ENCODE measurements around the gene C2CD3.

The C2CD3 gene

DNA sequence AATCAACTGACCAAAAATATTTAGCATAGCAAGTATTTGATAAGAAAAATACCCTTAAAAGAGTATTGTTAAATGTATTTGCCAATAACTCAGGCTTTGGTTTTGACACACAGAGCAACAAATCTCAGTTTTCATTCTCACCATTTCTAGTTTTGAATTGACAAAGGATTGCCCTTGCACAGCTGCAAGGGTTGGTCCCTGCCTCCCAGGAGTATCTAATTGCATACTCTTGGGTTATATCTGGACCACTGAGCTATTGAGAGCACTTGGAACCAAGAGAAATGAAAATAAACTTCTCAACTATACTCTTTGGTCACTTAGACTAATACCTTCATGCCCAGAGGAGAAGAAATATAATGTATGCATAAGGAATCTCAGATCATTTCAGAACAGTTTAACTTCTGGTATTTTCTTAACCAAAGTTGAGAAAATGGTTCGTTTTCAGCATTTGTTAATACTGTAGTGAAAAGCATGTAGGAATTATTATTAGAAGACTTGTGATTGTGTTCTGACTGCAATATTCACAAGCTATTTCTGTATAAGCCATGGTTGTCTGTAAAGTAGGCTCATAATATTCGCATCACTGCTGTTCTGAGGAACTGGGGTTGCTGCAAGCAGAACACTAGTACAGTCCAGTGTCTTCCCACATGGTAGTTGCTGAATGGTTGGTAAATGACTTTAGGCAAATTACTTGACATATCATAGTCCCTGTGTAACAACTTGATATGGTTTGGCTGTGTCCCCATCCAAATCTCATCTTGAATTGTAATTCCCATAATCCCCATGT lies 7.9 kb downstream of the C2CD3 start:
- peak; percentile 74 for DNase-seq (ENCODE audit: low read depth)
- no peak overlapping the region for H3K4me3 ChIP-seq (ENCODE audit: low read depth, low read length)
- TF ChIP-seq, protein P1, sequence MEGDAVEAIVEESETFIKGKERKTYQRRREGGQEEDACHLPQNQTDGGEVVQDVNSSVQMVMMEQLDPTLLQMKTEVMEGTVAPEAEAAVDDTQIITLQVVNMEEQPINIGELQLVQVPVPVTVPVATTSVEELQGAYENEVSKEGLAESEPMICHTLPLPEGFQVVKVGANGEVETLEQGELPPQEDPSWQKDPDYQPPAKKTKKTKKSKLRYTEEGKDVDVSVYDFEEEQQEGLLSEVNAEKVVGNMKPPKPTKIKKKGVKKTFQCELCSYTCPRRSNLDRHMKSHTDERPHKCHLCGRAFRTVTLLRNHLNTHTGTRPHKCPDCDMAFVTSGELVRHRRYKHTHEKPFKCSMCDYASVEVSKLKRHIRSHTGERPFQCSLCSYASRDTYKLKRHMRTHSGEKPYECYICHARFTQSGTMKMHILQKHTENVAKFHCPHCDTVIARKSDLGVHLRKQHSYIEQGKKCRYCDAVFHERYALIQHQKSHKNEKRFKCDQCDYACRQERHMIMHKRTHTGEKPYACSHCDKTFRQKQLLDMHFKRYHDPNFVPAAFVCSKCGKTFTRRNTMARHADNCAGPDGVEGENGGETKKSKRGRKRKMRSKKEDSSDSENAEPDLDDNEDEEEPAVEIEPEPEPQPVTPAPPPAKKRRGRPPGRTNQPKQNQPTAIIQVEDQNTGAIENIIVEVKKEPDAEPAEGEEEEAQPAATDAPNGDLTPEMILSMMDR (IDR thresholded peaks at IDR 0.05; ENCODE audit: insufficient read depth, low read depth, low read length, missing control alignments), result no peak

DNA sequence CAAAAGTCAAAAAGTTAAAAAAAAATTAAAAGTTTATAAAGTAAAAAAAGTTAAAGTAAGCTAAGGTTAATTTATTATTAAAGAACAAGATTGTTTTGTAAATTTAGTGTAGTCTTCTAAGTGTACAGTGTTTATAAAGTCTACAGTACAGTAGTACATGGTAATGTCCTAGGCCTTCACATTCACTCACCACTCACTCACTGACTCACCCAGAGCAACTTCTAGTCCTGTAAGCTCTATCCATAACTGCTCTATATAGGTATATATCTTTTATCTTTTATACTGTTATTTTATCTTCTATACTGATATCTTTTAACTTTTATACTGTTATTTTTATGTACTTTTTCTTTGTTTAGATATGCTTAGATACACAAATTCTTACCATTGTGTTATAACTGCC lies 11.2 kb downstream of the C2CD3 start:
- no peak for DNase-seq (ENCODE audit: low read depth)
- H3K4me3 ChIP-seq (ENCODE audit: low read depth, low read length), result no peak overlapping the region
- TF ChIP-seq, protein P1 (IDR thresholded peaks at IDR 0.05; ENCODE audit: insufficient read depth, low read depth, low read length, missing control alignments), result no peak

DNA sequence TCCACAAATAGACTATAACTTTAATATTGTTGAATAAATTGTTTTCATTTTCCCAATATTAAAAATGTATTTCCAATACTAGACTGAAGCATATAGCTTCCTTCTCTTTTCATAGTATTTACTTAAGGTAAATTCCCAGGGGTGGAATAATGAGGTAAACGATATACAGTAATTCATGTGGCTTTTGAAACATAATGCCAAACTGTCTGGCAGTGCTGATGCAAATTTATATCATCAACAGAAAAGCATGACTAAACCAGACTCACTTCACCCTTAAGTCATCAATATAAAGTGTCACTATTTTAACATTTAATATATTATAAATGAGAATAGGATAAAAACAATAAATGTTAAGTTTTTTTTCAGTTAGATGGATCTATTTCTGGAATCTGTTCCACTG lies 13.6 kb downstream of the C2CD3 start:
- no peak overlapping the region for H3K4me3 ChIP-seq (ENCODE audit: low read depth, low read length)
- no peak for DNase-seq (ENCODE audit: low read depth)
- TF ChIP-seq, protein P1 (IDR thresholded peaks at IDR 0.05; ENCODE audit: insufficient read depth, low read depth, low read length, missing control alignments), result no peak

DNA sequence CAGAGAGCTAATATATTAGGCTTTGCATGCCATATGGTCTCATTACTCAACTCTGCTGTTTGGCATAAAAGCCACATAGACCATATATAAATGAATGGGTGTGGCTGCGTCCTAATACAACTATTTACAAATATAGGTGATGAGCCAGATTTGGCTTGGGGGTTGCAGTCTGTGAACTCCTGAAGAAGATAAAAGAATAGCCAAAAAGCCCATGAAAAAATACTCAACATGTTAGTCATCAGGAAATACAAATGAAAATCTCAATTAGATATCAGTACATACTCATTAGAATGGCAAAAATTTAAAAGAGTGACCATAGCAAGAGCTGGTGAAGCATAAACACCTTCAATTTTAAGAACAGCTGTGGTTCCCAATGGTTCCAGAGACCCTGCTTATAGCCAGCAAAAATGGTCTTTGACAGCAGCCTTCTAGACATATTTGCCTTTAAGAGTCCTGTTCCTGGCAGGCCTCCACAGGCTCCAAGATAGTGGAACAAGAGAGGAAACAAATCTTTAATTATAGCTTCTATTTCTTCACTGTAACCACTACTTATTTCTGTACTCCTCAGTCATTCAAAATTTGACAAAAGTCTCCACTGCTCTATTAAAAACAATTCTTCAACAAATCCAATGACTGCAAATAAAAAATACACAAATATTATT lies 16.1 kb downstream of the C2CD3 start:
- DNase-seq (ENCODE audit: low read depth), result no peak
- no peak overlapping the region for H3K4me3 ChIP-seq (ENCODE audit: low read depth, low read length)
- TF ChIP-seq, protein P1 (IDR thresholded peaks at IDR 0.05; ENCODE audit: insufficient read depth, low read depth, low read length, missing control alignments), result no peak

DNA sequence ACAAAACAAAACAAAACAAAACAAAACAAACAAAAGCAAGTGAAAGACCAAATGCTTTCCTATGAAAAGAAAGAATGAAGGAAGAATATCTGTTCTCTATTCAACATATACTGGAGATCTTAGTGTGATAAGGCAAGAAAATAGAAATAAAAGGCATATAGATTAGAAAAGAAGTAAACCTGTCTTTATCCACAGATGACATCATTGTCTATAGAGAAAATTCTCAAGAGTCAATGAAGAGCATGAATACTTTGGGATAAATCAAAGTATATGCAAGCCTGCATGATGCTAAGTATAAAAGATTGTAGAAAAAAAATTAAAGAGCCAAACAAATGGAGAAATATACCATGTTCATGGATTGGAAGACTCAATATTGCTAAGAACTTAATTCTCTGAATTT lies 17.6 kb downstream of the C2CD3 start:
- no peak overlapping the region for H3K4me3 ChIP-seq (ENCODE audit: low read depth, low read length)
- no peak for DNase-seq (ENCODE audit: low read depth)
- TF ChIP-seq, protein P1 (IDR thresholded peaks at IDR 0.05; ENCODE audit: insufficient read depth, low read depth, low read length, missing control alignments), result no peak

DNA sequence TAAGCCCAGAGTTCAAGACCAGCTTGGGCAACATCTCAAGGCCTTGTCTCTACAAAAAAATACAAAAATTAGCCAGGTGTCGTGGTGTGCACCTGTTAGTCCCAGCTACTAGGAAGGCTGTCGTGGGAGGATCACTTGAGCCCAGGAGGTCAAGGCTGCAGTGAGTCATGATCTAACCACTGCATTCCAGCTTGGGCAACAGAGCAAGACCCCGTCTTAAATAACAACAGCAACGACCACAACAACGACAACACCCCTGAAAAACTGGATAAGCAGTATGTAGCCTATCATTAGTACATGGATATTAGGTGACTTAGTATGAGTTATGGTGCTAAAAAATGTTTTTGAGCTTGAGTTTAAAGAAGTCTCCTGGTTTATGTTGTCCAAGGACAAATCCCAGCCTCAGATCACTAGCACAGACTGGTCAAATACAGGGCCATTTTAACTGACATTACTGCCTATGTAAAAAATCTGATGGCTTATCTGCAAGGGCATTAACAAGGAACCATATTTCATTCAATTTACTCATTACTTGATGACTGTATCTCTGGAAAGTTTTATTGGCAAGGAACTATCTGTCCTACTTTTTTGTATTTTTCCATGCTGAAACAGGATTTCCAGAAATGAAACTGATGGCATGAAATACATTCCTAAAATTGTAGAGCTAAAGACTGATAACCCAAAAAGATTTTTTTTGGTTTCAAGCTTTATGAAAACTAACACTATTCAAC lies 23.4 kb downstream of the C2CD3 start:
- TF ChIP-seq, protein P1 (IDR thresholded peaks at IDR 0.05; ENCODE audit: insufficient read depth, low read depth, low read length, missing control alignments), result no peak
- DNase-seq (ENCODE audit: low read depth), result no peak
- H3K4me3 ChIP-seq (ENCODE audit: low read depth, low read length), result no peak overlapping the region
